Activated CD8-positive, alpha-beta memory T cell treated with anti-CD3 and anti-CD28 coated beads, Interleukin-2, amount 50 U/mL, for 4 hours (primary cell): ENCODE measurements around the gene NUDC.
"Not testable (repeated sequence)": the region's sequence is repeated elsewhere in the genome, so short reads cannot be mapped to it uniquely, and the experiment has no call there.

Source experiments
- DNase-seq: peaks from one replicate; pipeline ENCODE4 v3.0.0-alpha.2; 2020

The NUDC gene

GRCh38 chr1:26911399-26912146, 10.0 kb upstream of the NUDC start:
- no peak for DNase-seq

GRCh38 chr1:26912147-26912490, 9.4 kb upstream of the NUDC start:
- no peak for DNase-seq

- DNase-seq, result no peak
These were observed 8.2 kb upstream of the NUDC start for GRCh38 chr1:26913389-26913753.

- no peak for DNase-seq
These were observed 7.6 kb upstream of the NUDC start, which contains the start of gene NR0B2 for GRCh38 chr1:26913754-26914619. Gene NR0B2 (minus strand): TSS chr1:26913975. CDS start chr1:26913940, 35 bp downstream.

GRCh38 chr1:26915204-26915842, 6.2 kb upstream of the NUDC start:
- DNase-seq, result no peak

GRCh38 chr1:26921126-26921539, 410 bp upstream of the NUDC start:
- DNase-seq, result no peak

- no peak for DNase-seq
These were observed 837 bp downstream of the NUDC start for GRCh38 chr1:26922431-26922729.

- DNase-seq, result no peak
These were observed 1.4 kb downstream of the NUDC start for GRCh38 chr1:26922901-26923300.

- DNase-seq, result no peak
These were observed 2.2 kb downstream of the NUDC start for GRCh38 chr1:26923711-26924110.

GRCh38 chr1:26932531-26932930, 11.0 kb downstream of the NUDC start:
- no peak for DNase-seq

- DNase-seq, result no peak
These were observed 15.3 kb downstream of the NUDC start for GRCh38 chr1:26936823-26937222.

GRCh38 chr1:26938004-26938658, 16.6 kb downstream of the NUDC start:
- no peak for DNase-seq

GRCh38 chr1:26938659-26939025, 17.1 kb downstream of the NUDC start:
- DNase-seq, result no peak

GRCh38 chr1:26941311-26941710, 19.8 kb downstream of the NUDC start:
- no peak for DNase-seq

GRCh38 chr1:26942656-26943055, 21.1 kb downstream of the NUDC start:
- no peak for DNase-seq

- DNase-seq, result no peak
These were observed 23.6 kb downstream of the NUDC start for GRCh38 chr1:26945138-26945537.

- DNase-seq, result no peak
These were observed 24.2 kb downstream of the NUDC start for GRCh38 chr1:26945728-26946127.

GRCh38 chr1:26946270-26946669, 24.7 kb downstream of the NUDC start:
- no peak for DNase-seq

GRCh38 chr1:26948725-26949057, 27.1 kb downstream of the NUDC start:
- DNase-seq, result not testable (repeated sequence)

- no peak for DNase-seq
These were observed 27.9 kb downstream of the NUDC start for GRCh38 chr1:26949266-26949925.

- no peak for DNase-seq
These were observed 28.4 kb downstream of the NUDC start for GRCh38 chr1:26949926-26950319.

- DNase-seq, result no peak
These were observed 29.1 kb downstream of the NUDC start for GRCh38 chr1:26950602-26951001.

GRCh38 chr1:26951216-26951615, 29.7 kb downstream of the NUDC start:
- no peak for DNase-seq
